ENCODE data around the gene MRTFB.

GRCh38 chr16:14037960-14038359, 33.2 kb upstream of the MRTFB start:
- TF ChIP-seq CTCF (conservative IDR thresholded peaks at IDR 0.05 in 1 of 2, IDR thresholded peaks at IDR 0.05 in 1 of 2; ENCODE audit: low read depth in 1 of 2, low read length in 2 of 2) (no peak), EZH2 (IDR thresholded peaks at IDR 0.05; ENCODE audit: low read length, missing control alignments) (no peak)

All from fibroblast of lung (primary cell).